ENCODE results near the gene FAM117A. TPM values are rescaled to one million over a fixed set of nuclear protein-coding genes. Genes with fewer than 3 reads are reported as not detected.

The FAM117A gene
- total and polyA plus RNA-seq, 3 experiments from 2014 or later, result 21.8 to 85.0 (median 24.8) TPM

DNA sequence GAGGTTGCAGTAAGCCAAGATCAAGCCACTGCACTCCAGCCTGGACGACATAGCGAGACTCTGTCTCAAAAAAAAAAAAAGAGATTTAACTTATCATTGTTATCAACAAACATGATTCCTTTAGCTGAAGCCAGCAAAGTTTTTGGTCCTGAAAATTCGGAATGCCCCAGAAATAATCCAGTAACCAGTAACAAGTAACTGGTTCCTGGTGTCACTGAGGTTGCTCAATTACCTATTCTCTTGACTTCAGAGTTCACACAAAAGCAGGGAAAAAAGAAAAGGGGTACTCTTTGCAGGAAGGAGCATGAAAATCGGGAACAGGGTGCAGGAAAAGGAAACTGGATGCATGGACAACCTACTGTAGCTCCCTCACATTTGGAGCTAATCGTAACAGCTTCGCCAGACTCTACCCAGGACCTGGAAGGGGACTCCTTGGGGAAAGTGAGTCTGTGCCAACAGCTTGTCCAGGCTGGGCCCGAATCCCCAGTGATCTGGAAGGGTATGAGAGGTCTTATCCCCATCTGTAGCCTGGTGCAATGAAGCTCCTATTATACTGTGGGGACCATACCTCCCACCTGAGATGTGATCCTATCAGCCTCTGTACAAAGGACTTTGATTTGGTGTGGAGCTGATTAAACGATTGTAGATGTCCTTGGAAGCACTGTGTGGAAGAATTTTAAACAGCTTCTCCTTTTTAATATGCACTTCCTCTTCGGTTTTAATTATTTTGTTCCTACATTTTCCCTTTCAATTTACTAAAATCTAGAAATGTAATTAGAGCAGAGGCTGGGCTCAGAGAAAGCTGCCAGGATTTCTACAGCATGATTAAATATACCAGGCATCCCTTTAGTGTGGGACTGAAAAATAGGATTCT lies 82.6 kb downstream of the FAM117A start:
- Mint-ChIP-seq H3K4me1 (peaks cover 18 to 20% (median 19%) of the 10 kb centered on the region in 3 donors), H3K9me3 (peaks cover 0 to 5% (median 2%) of the 10 kb centered on the region in 5 donors), H3K36me3 (peaks cover 0 to 9% (median 0%) of the 10 kb centered on the region in 3 donors), H3K27ac (no peak overlapping the region), H3K27me3 (peaks cover 0 to 10% of the 10 kb centered on the region in 2 donors), H3K4me3 (no peak overlapping the region)
- no peak for DNase-seq
- POLR2A ChIA-PET, result interaction anchor here (0.7 kb wide), 1 partner anchor 11 kb away, joined by 5 read pairs; no protein-coding TSS in a partner anchor
- no peaks in the 10 kb centered on the region for H3K9me3 ChIP-seq (ENCODE audit: low read length)
- H3K27me3 ChIP-seq (ENCODE audit: insufficient read depth, low read length, poor library complexity, severe bottlenecking), result no peaks in the 10 kb centered on the region
- H3K36me3 ChIP-seq (ENCODE audit: insufficient read depth, low read length), result no peaks in the 10 kb centered on the region
- H3K4me1 ChIP-seq (ENCODE audit: insufficient read depth, low read length), result peaks cover 13% of the 10 kb centered on the region
- no peak overlapping the region for H3K4me3 ChIP-seq (ENCODE audit: low read length)
- CTCF ChIA-PET, result interaction anchor here (1.5 to 2.1 kb wide), 4 partner anchors 9 to 125 kb away, joined by 3 to 11 read pairs (median 4); no protein-coding TSS in a partner anchor
- H3K27ac ChIP-seq (ENCODE audit: low read depth, low read length), result no peak overlapping the region

- Mint-ChIP-seq H3K4me3 (no peak overlapping the region), H3K9me3 (peaks cover 0 to 5% (median 2%) of the 10 kb centered on the region in 5 donors), H3K36me3 (peaks cover 0 to 13% (median 0%) of the 10 kb centered on the region in 3 donors), H3K27ac (peak overlapping the region in 1 of 8 donors; percentile 26), H3K27me3 (peaks cover 0 to 10% of the 10 kb centered on the region in 2 donors), H3K4me1 (peaks cover 28 to 30% (median 29%) of the 10 kb centered on the region in 3 donors)
- DNase-seq, result no peak
- peaks cover 23% of the 10 kb centered on the region for H3K4me1 ChIP-seq (ENCODE audit: insufficient read depth, low read length)
- H3K27ac ChIP-seq (ENCODE audit: low read depth, low read length), result no peak overlapping the region
- ChIA-PET CTCF (interaction anchor here (0.7 to 2.1 kb wide), 3 partner anchors 10 to 109 kb away, joined by 3 to 10 read pairs (median 4); no protein-coding TSS in a partner anchor), POLR2A (interaction anchor here (1.0 kb wide), 1 partner anchor 16 kb away, joined by 4 read pairs; no protein-coding TSS in a partner anchor)
- no peaks in the 10 kb centered on the region for H3K9me3 ChIP-seq (ENCODE audit: low read length)
- no peaks in the 10 kb centered on the region for H3K27me3 ChIP-seq (ENCODE audit: insufficient read depth, low read length, poor library complexity, severe bottlenecking)
- no peaks in the 10 kb centered on the region for H3K36me3 ChIP-seq (ENCODE audit: insufficient read depth, low read length)
- H3K4me3 ChIP-seq (ENCODE audit: low read length), result no peak overlapping the region
These were observed 83.6 kb downstream of the FAM117A start for GRCh38 chr17:49680314-49680713.

- Mint-ChIP-seq H3K4me1 (peaks cover 43 to 50% (median 49%) of the 10 kb centered on the region in 3 donors), H3K9me3 (peaks cover 0 to 5% (median 2%) of the 10 kb centered on the region in 5 donors)
These were observed 85.7 kb downstream of the FAM117A start, which contains the start of gene SPOP for GRCh38 chr17:49677933-49678847. Gene SPOP (minus strand): TSS chr17:49678097. CDS start chr17:49622810, 55,287 bp downstream.

DNA sequence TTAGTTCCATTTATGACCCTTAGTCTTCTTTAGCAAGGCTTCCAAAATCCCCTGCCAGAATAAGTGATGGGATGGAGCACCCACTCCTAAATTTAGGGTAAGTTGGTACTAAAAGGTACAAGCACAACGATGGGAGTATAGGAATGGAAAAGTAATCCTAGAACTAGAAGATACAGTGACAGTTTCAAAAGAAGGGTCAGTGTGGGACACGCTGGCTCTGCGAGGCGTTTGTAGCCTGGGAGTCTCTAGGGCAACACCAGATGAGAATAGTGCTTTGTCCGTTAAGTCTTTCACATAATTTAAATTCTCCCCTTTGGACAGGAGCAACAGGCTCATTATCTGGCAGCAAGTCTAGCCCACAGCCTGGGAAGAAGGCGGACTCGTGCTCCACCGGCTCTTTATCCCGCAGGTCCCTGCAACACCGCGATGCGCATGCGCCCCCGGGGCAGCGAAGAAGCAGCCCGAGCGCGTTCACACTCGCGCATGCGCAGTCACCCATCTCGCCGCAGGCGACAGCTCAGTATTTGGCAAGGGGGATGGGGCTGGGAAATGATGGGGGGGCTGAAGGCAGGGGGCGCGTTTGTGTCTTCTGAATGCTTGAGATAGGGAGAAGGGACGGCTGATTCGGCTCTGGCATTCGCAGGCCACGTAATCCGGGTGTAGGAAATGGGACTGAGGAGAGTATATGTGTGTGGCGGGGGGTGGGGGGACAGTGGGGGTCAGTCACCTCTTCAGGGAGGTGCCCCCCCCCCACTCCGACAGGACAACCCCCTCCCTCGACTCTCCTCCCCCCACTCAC lies 86.6 kb downstream of the FAM117A start:
- peaks cover 0 to 10% of the 10 kb centered on the region in 2 donors for H3K27me3 Mint-ChIP-seq
- ChIA-PET POLR2A (interaction anchor here (0.6 to 1.3 kb wide), 12 partner anchors 10 to 826 kb away, joined by 3 to 8 read pairs (median 4); partner anchors contain the start of genes FAM117A and SLC35B1), CTCF (interaction anchor here (0.6 to 2.0 kb wide), 5 partner anchors 19 to 268 kb away, joined by 3 to 7 read pairs (median 4); partner anchors contain the start of gene SLC35B1)
- no peaks in the 10 kb centered on the region for H3K9me3 ChIP-seq (ENCODE audit: low read length)
- H3K27me3 ChIP-seq (ENCODE audit: insufficient read depth, low read length, poor library complexity, severe bottlenecking), result no peaks in the 10 kb centered on the region
- H3K27ac Mint-ChIP-seq, result peak overlapping the region; percentile 90 to 99 (median 98)
- peak overlapping the region; percentile 96 for H3K27ac ChIP-seq (ENCODE audit: low read depth, low read length)
- H3K4me1 ChIP-seq (ENCODE audit: insufficient read depth, low read length), result peaks cover 42% of the 10 kb centered on the region
- H3K4me3 ChIP-seq (ENCODE audit: low read length), result peak overlapping the region; percentile 87
- DNase-seq, result peak; percentile 93 to 99 (median 96)
- H3K4me3 Mint-ChIP-seq, result peak overlapping the region; percentile 90 to 98 (median 92)
- peaks cover 0 to 34% (median 3%) of the 10 kb centered on the region in 3 donors for H3K36me3 Mint-ChIP-seq
- H3K4me1 Mint-ChIP-seq, result peaks cover 47 to 56% (median 56%) of the 10 kb centered on the region in 3 donors
- no peaks in the 10 kb centered on the region for H3K36me3 ChIP-seq (ENCODE audit: insufficient read depth, low read length)
- H3K9me3 Mint-ChIP-seq, result peaks cover 0 to 5% (median 2%) of the 10 kb centered on the region in 5 donors

More at GRCh38 chr17:49677933-49678847, 85.7 kb downstream of the FAM117A start, which contains the start of gene SPOP:
- Histone ChIP-seq H3K27me3 (ENCODE audit: insufficient read depth, low read length, poor library complexity, severe bottlenecking) (no peaks in the 10 kb centered on the region), H3K36me3 (ENCODE audit: insufficient read depth, low read length) (no peaks in the 10 kb centered on the region), H3K9me3 (ENCODE audit: low read length) (no peaks in the 10 kb centered on the region), H3K27ac (ENCODE audit: low read depth, low read length) (peak within 1 kb of the TSS; percentile 96), H3K4me1 (ENCODE audit: insufficient read depth, low read length) (peaks cover 37% of the 10 kb centered on the region), H3K4me3 (ENCODE audit: low read length) (peak within 1 kb of the TSS; percentile 87)
- Mint-ChIP-seq H3K36me3 (peaks cover 0 to 28% (median 3%) of the 10 kb centered on the region in 3 donors), H3K27ac (peak within 1 kb of the TSS; percentile 90 to 99 (median 98)), H3K4me3 (peak within 1 kb of the TSS; percentile 90 to 98 (median 92)), H3K27me3 (peaks cover 0 to 10% of the 10 kb centered on the region in 2 donors)
- ChIA-PET CTCF (interaction anchor here (1.0 to 2.1 kb wide), 4 partner anchors 18 to 108 kb away, joined by 3 to 10 read pairs (median 4); partner anchors contain the start of gene SLC35B1), POLR2A (interaction anchor here (0.8 to 1.3 kb wide), 3 partner anchors 9 to 86 kb away, joined by 4 to 8 read pairs (median 6); partner anchors contain the start of gene FAM117A)
- DNase-seq, result peak; percentile 98 to 100 (median 99)

GRCh38 chr17:49676276-49676868 lies 87.6 kb downstream of the FAM117A start:
- Histone ChIP-seq H3K36me3 (ENCODE audit: insufficient read depth, low read length) (no peaks in the 10 kb centered on the region), H3K27me3 (ENCODE audit: insufficient read depth, low read length, poor library complexity, severe bottlenecking) (no peaks in the 10 kb centered on the region), H3K27ac (ENCODE audit: low read depth, low read length) (peak overlapping the region; percentile 96), H3K4me3 (ENCODE audit: low read length) (peak overlapping the region; percentile 87), H3K9me3 (ENCODE audit: low read length) (no peaks in the 10 kb centered on the region), H3K4me1 (ENCODE audit: insufficient read depth, low read length) (peaks cover 47% of the 10 kb centered on the region)
- Mint-ChIP-seq H3K36me3 (peaks cover 0 to 38% (median 5%) of the 10 kb centered on the region in 3 donors), H3K27me3 (peaks cover 0 to 10% of the 10 kb centered on the region in 2 donors), H3K9me3 (peaks cover 0 to 5% (median 2%) of the 10 kb centered on the region in 5 donors), H3K4me1 (peaks cover 51 to 62% (median 62%) of the 10 kb centered on the region in 3 donors), H3K27ac (peak overlapping the region; percentile 90 to 99 (median 98)), H3K4me3 (peak overlapping the region; percentile 90 to 98 (median 92))
- ChIA-PET POLR2A (no interaction called here), CTCF (interaction anchor here (1.3 to 1.5 kb wide), 3 partner anchors 27 to 106 kb away, joined by 3 to 7 read pairs (median 5); no protein-coding TSS in a partner anchor)
- DNase-seq, result peak in 3 of 5 donors; percentile 61 to 81 (median 73)

- no peak overlapping the region for H3K27ac ChIP-seq (ENCODE audit: low read depth, low read length)
- no peaks in the 10 kb centered on the region for H3K27me3 ChIP-seq (ENCODE audit: insufficient read depth, low read length, poor library complexity, severe bottlenecking)
- H3K36me3 ChIP-seq (ENCODE audit: insufficient read depth, low read length), result no peaks in the 10 kb centered on the region
- no peak for DNase-seq
- no peaks in the 10 kb centered on the region for H3K9me3 ChIP-seq (ENCODE audit: low read length)
- H3K9me3 Mint-ChIP-seq, result peaks cover 0 to 5% (median 2%) of the 10 kb centered on the region in 5 donors
- POLR2A ChIA-PET, result no interaction called here
- H3K4me1 ChIP-seq (ENCODE audit: insufficient read depth, low read length), result peaks cover 52% of the 10 kb centered on the region
- H3K4me1 Mint-ChIP-seq, result peaks cover 64 to 80% (median 76%) of the 10 kb centered on the region in 3 donors
- H3K27ac Mint-ChIP-seq, result peak overlapping the region in 7 of 8 donors; percentile 78 to 99 (median 98)
- CTCF ChIA-PET, result interaction anchor here (0.7 kb wide), 1 partner anchor 27 kb away, joined by 3 read pairs; no protein-coding TSS in a partner anchor
- H3K4me3 ChIP-seq (ENCODE audit: low read length), result no peak overlapping the region
- peaks cover 0 to 10% of the 10 kb centered on the region in 2 donors for H3K27me3 Mint-ChIP-seq
- H3K4me3 Mint-ChIP-seq, result peak overlapping the region in 3 of 7 donors; percentile 10 to 92 (median 47)
- H3K36me3 Mint-ChIP-seq, result peaks cover 0 to 51% (median 5%) of the 10 kb centered on the region in 3 donors
These were observed 89.4 kb downstream of the FAM117A start for GRCh38 chr17:49674507-49674906.

Data from CD8-positive, alpha-beta memory T cell (primary cell).